HepG2 (cell line): Measurements from ENCODE around the gene TSPAN15. TPM values are rescaled to one million over a fixed set of nuclear protein-coding genes. Genes with fewer than 3 reads are reported as not detected.

Experiments
- ATAC-seq: fragments of 200-7000 bp; cut with Tn5 transposase; 3 replicates; pipeline ENCODE4 v1.9.1; 2020; ENCODE audit warnings: mild to moderate bottlenecking, moderate library complexity
- BruUV-seq: library from RNA; stranded (reverse); fragments of 400-500 nt; replicated peaks from 2 replicates; lab custom pipeline; 2021; lab: Mats Ljungman, UMichigan
- CTCF ChIA-PET: fragments of 300-600 bp; formaldehyde crosslinking; extraction: SDS; loops from one replicate; lab custom pipeline; 2021; ENCODE audit warnings: low total read pairs, inconsistent platforms, low intra/inter-chr PET ratio; lab: Yijun Ruan, JAX
- POLR2A ChIA-PET: fragments of 350-600 bp; sonication (Branson Sonifier 250); formaldehyde crosslinking; loops from one replicate; lab custom pipeline; 2020; ENCODE audit warnings: antibody characterized with exemption, inconsistent platforms; lab: Yijun Ruan, JAX
- DNase-seq: peaks from one replicate; pipeline ENCODE4 v3.0.0-alpha.2; 2015; ENCODE audit warnings: low spot score
- FAIRE-seq: peaks from 3 replicates; lab custom pipeline; 2011; peaks lifted over from hg19 to GRCh38; lab: Jason Lieb, UNC
- H2AFZ ChIP-seq: one replicate; pipeline ENCODE4 v1.6.1; 2011; ENCODE audit warnings: low read length, inconsistent platforms
- H3K27ac ChIP-seq: fragments of 300-600 bp; 3 replicates; pipeline ENCODE4 v1.8.0; 2011; ENCODE audit warnings: mixed run types, mild to moderate bottlenecking, mixed read lengths, low read length, inconsistent platforms; ENCODE audit not compliant: insufficient read depth; ENCODE audit errors: extremely low read length
- H3K27me3 ChIP-seq, 2 experiments: fragments of 200-600 bp in 1 of 2; 2 replicates in 1 of 2; 3 replicates in 1 of 2; pipeline versions ENCODE4 v1.6.0 to v1.8.0; 2011; ENCODE audit warnings: low read length in 2 of 2, mild to moderate bottlenecking in 2 of 2, moderate library complexity in 2 of 2, inconsistent platforms in 1 of 2; ENCODE audit not compliant: insufficient read depth in 2 of 2, control insufficient read depth in 1 of 2
- H3K36me3 ChIP-seq, 2 experiments: fragments of 200-600 bp in 1 of 2; replicated peaks in 1 of 2; 2 replicates in 1 of 2; 3 replicates in 1 of 2; pipeline versions ENCODE4 v1.5.1 to v1.8.0; 2011; ENCODE audit warnings: low read length in 2 of 2, inconsistent platforms in 1 of 2; ENCODE audit not compliant: insufficient read depth in 2 of 2, control insufficient read depth in 1 of 2
- H3K4me1 ChIP-seq: 2 replicates; pipeline ENCODE4 v1.5.1; 2012; ENCODE audit warnings: low read length, inconsistent platforms; ENCODE audit not compliant: insufficient read depth
- H3K4me2 ChIP-seq: 2 replicates; pipeline ENCODE4 v1.6.0; 2011; ENCODE audit warnings: low read depth, low read length, inconsistent platforms
- H3K4me3 ChIP-seq, 3 experiments: fragments of 200-600 bp in 1 of 3; sonication (generic), shearing (Covaris generic) in 1 of 3; replicated peaks in 1 of 3; 2 replicates each; pipeline ENCODE4 v1.5.1; 2011 to 2016; ENCODE audit warnings: low read length in 3 of 3, inconsistent platforms in 2 of 3, low read depth in 2 of 3, mild to moderate bottlenecking in 2 of 3, control low read depth in 1 of 3, mixed read lengths in 1 of 3; ENCODE audit not compliant: insufficient read depth in 1 of 3
- H3K79me2 ChIP-seq: one replicate; pipeline ENCODE4 v1.6.1; 2011; ENCODE audit warnings: low read length, inconsistent platforms; ENCODE audit not compliant: insufficient read depth
- H3K9ac ChIP-seq: 2 replicates; pipeline ENCODE4 v1.6.0; 2011; ENCODE audit warnings: mild to moderate bottlenecking, low read depth, low read length, inconsistent platforms; ENCODE audit not compliant: insufficient read depth
- H3K9me3 ChIP-seq: 2 replicates; pipeline ENCODE4 v1.5.1; 2012; ENCODE audit warnings: mild to moderate bottlenecking, low read length
- H4K20me1 ChIP-seq: 2 replicates; pipeline ENCODE4 v1.6.0; 2011; ENCODE audit warnings: inconsistent platforms, mild to moderate bottlenecking, low read length, moderate library complexity; ENCODE audit not compliant: insufficient read depth
- CCAR2 ChIP-seq: fragments of 200-400 bp; formaldehyde crosslinking; optimal IDR thresholded peaks from 2 replicates; pipeline ENCODE3; 2018; ENCODE audit warnings: low read depth, mild to moderate bottlenecking, low read length, moderate library complexity
- NFATC3 ChIP-seq: sonication (generic); formaldehyde crosslinking; IDR thresholded peaks from 2 replicates; pipeline ENCODE4 v1.5.1; 2020; ENCODE audit warnings: mild to moderate bottlenecking, missing genetic modification reagents
- PHF20 ChIP-seq: sonication (generic); formaldehyde crosslinking; IDR thresholded peaks from 2 replicates; pipeline ENCODE4 v1.5.0; 2020; ENCODE audit warnings: mild to moderate bottlenecking, missing genetic modification reagents
- PHF8 ChIP-seq: sonication (generic); formaldehyde crosslinking; IDR thresholded peaks from 2 replicates; pipeline ENCODE4 v1.5.0; 2020; ENCODE audit warnings: missing genetic modification reagents
- XRCC5 ChIP-seq: fragments of 200-400 bp; formaldehyde crosslinking; optimal IDR thresholded peaks from 2 replicates; pipeline ENCODE3; 2017; ENCODE audit warnings: mild to moderate bottlenecking, low read length
- ZBTB7A ChIP-seq: sonication (generic); formaldehyde crosslinking; IDR thresholded peaks from 2 replicates; pipeline ENCODE4 v1.8.0; 2022; ENCODE audit warnings: mild to moderate bottlenecking, missing genetic modification reagents
- ZNF274 ChIP-seq: sonication (generic); formaldehyde crosslinking; IDR thresholded peaks from 2 replicates; pipeline ENCODE4 v1.5.1; 2020; ENCODE audit warnings: mild to moderate bottlenecking, missing genetic modification reagents
- ZNF556 ChIP-seq: sonication (generic); formaldehyde crosslinking; IDR thresholded peaks from 2 replicates; pipeline ENCODE4 v1.4.0; 2020; ENCODE audit warnings: mild to moderate bottlenecking, missing genetic modification reagents, borderline replicate concordance
- ZNF7 ChIP-seq: IDR thresholded peaks from 2 replicates; pipeline ENCODE4 v1.6.1; 2016; ENCODE audit warnings: missing biosample characterization, missing genetic modification reagents
- WGBS: methylation state at CpG from one replicate; pipeline ENCODE4 v1.1.6; 2017; ENCODE audit warnings: low lambda C conversion rate; 5-methylcytosine and 5-hydroxymethylcytosine counted together
- in situ Hi-C: cut with HindIII; loops from 2 replicates; pipeline ENCODE4 v1.10.0; 2017; ENCODE audit warnings: low pct_unique_long_range_greater_than_20kb; ENCODE audit not compliant: extremely low pct_ligation_motif_present
- intact Hi-C: fragments of 100-400 bp; cut with micrococcal nuclease; formaldehyde crosslinking; loops from one replicate; pipeline ENCODE4 v1.10.0; 2022; ENCODE audit not compliant: unreplicated experiment
- polyA plus RNA-seq, 8 experiments: library from polyadenylated mRNA; depleted of rRNA in 3 of 8; stranded (reverse) in 7 of 8; unstranded in 1 of 8; fragments of >200 nt; fragmentation: Illumina TruSeq in 4 of 8; extraction: Trizol in 4 of 8; gene quantifications; 2 replicates each; pipeline versions ENCODE4 v1.2.1 to v1.2.3, GENCODE V29; 2011 to 2016; ENCODE audit warnings: low read depth in 4 of 8, missing spikeins in 1 of 8, mixed read lengths in 1 of 8; ENCODE audit not compliant: insufficient read depth in 1 of 8
- total RNA-seq, 5 experiments: library from RNA; depleted of rRNA; stranded (reverse); fragments of >200 nt; fragmentation: Illumina TruSeq; extraction: Trizol; gene quantifications; 2 replicates each; pipeline ENCODE4 v1.2.3, GENCODE V29; 2016; ENCODE audit warnings: low read depth in 1 of 5
- TF ChIP-seq, protein P1 (sequence below): sonication (generic); formaldehyde crosslinking; IDR thresholded peaks from 2 replicates; pipeline ENCODE4 v1.8.0; 2022; ENCODE audit warnings: mild to moderate bottlenecking, missing genetic modification reagents, borderline replicate concordance
- TF ChIP-seq, protein P2 (sequence below): IDR thresholded peaks from 2 replicates; pipeline ENCODE4 v1.6.1; 2016; ENCODE audit warnings: missing genetic modification reagents, missing compliant biosample characterization
- TF ChIP-seq, protein P3 (sequence below): sonication (generic); formaldehyde crosslinking; IDR thresholded peaks from 2 replicates; pipeline ENCODE4 v1.8.1; 2023; ENCODE audit warnings: mild to moderate bottlenecking, missing genetic modification reagents, borderline replicate concordance
- TF ChIP-seq, protein P4 (sequence below): sonication (generic); formaldehyde crosslinking; IDR thresholded peaks from 2 replicates; pipeline ENCODE4 v1.9.0; 2021; ENCODE audit warnings: mild to moderate bottlenecking, missing genetic modification reagents
- TF ChIP-seq, protein P5 (sequence below): sonication (generic); formaldehyde crosslinking; IDR thresholded peaks from 2 replicates; pipeline ENCODE4 v1.9.0; 2022; ENCODE audit warnings: missing genetic modification reagents, mild to moderate bottlenecking, borderline replicate concordance

Gene TSPAN15
- total and polyA plus RNA-seq, 2 of the 13 experiments (the other 11 are each of a cell fraction or from before 2014, with no cell fraction given) = 0.27 to 3.2 TPM

DNA sequence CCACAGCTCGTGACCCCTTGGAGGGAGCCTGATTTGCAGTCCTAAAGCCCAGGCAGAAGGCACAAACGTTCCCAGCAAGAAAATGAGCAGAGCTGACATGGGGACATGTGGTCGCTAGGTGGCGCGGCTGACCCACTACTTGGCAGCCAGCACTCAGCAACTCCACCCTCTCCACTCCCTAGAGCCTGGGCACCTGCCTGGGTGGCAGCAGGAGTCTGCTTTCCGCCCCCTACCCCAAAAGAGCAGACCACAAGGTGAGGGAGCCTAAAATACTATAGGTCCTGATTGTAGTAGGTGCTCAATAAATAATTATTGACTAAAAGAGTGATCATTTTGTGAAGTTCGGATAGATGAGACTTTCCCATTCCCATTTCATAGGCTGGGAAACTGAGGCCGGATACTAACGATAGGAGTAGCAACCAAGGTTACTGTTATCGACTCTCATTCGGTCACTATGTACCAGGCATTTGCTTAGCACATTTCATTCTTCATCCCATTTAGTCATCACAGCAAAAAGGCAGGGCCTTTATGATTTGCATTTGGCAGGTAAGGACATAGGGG, 64.5 kb downstream of the TSPAN15 start:
- Histone ChIP-seq H3K4me2 (no peak overlapping the region), H3K27me3 (no peaks in the 10 kb centered on the region; a peak in 1 of 5 replicates), H3K79me2 (no peaks in the 10 kb centered on the region), H3K36me3 (no peaks in the 10 kb centered on the region), H3K27ac (no peak overlapping the region), H3K4me3 (no peak overlapping the region), H3K4me1 (no peaks in the 10 kb centered on the region), H4K20me1 (no peaks in the 10 kb centered on the region), H3K9me3 (no peaks in the 10 kb centered on the region), H2AFZ (no peak overlapping the region), H3K9ac (no peak overlapping the region)
- intact Hi-C loops (loop anchor here (1.0 to 2.0 kb wide), 2 partner anchors 124 to 201 kb away; no protein-coding TSS in a partner anchor), in situ Hi-C loops (loop anchor here (5.0 to 10.0 kb wide), 2 partner anchors 122 to 199 kb away; no protein-coding TSS in a partner anchor)
- peak; percentile 47 for DNase-seq
- WGBS = 9% methylated on average over 8 of the region's 11 CpGs
- peak; percentile 98 for ATAC-seq
- POLR2A ChIA-PET = interaction anchor here (0.8 kb wide), 1 partner anchor 121 kb away, joined by 3 read pairs; no protein-coding TSS in a partner anchor
- CTCF ChIA-PET = interaction anchor here (0.7 to 5.6 kb wide), 4 partner anchors 123 to 201 kb away, joined by 3 to 71 read pairs (median 4); no protein-coding TSS in a partner anchor
- peak; percentile 52 for FAIRE-seq
- BruUV-seq = no TSS peak
- TF ChIP-seq NFATC3 = no peak
- TF ChIP-seq ZBTB7A (CRISPR knock-in tag) = no peak
- TF ChIP-seq ZNF274 (CRISPR knock-in tag) = no peak
- TF ChIP-seq XRCC5 = peak; percentile 41
- no peak for TF ChIP-seq PHF20 (CRISPR knock-in tag)
- TF ChIP-seq, protein P1, sequence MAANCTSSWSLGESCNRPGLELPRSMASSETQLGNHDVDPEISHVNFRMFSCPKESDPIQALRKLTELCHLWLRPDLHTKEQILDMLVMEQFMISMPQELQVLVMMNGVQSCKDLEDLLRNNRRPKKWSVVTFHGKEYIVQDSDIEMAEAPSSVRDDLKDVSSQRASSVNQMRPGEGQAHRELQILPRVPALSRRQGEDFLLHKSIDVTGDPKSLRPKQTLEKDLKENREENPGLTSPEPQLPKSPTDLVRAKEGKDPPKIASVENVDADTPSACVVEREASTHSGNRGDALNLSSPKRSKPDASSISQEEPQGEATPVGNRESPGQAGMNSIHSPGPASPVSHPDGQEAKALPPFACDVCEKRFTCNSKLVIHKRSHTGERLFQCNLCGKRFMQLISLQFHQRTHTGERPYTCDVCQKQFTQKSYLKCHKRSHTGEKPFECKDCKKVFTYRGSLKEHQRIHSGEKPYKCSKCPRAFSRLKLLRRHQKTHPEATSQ (CRISPR knock-in tag) = no peak
- 0 out of 2 replicates have a peak, but pooled peaks have one; percentile 9 for TF ChIP-seq ZNF556 (CRISPR knock-in tag)
- TF ChIP-seq, protein P2, sequence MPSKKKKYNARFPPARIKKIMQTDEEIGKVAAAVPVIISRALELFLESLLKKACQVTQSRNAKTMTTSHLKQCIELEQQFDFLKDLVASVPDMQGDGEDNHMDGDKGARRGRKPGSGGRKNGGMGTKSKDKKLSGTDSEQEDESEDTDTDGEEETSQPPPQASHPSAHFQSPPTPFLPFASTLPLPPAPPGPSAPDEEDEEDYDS (CRISPR knock-in tag) = no peak
- TF ChIP-seq, protein P3, sequence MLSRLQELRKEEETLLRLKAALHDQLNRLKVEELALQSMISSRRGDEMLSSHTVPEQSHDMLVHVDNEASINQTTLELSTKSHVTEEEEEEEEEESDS = no peak
- TF ChIP-seq, protein P4, sequence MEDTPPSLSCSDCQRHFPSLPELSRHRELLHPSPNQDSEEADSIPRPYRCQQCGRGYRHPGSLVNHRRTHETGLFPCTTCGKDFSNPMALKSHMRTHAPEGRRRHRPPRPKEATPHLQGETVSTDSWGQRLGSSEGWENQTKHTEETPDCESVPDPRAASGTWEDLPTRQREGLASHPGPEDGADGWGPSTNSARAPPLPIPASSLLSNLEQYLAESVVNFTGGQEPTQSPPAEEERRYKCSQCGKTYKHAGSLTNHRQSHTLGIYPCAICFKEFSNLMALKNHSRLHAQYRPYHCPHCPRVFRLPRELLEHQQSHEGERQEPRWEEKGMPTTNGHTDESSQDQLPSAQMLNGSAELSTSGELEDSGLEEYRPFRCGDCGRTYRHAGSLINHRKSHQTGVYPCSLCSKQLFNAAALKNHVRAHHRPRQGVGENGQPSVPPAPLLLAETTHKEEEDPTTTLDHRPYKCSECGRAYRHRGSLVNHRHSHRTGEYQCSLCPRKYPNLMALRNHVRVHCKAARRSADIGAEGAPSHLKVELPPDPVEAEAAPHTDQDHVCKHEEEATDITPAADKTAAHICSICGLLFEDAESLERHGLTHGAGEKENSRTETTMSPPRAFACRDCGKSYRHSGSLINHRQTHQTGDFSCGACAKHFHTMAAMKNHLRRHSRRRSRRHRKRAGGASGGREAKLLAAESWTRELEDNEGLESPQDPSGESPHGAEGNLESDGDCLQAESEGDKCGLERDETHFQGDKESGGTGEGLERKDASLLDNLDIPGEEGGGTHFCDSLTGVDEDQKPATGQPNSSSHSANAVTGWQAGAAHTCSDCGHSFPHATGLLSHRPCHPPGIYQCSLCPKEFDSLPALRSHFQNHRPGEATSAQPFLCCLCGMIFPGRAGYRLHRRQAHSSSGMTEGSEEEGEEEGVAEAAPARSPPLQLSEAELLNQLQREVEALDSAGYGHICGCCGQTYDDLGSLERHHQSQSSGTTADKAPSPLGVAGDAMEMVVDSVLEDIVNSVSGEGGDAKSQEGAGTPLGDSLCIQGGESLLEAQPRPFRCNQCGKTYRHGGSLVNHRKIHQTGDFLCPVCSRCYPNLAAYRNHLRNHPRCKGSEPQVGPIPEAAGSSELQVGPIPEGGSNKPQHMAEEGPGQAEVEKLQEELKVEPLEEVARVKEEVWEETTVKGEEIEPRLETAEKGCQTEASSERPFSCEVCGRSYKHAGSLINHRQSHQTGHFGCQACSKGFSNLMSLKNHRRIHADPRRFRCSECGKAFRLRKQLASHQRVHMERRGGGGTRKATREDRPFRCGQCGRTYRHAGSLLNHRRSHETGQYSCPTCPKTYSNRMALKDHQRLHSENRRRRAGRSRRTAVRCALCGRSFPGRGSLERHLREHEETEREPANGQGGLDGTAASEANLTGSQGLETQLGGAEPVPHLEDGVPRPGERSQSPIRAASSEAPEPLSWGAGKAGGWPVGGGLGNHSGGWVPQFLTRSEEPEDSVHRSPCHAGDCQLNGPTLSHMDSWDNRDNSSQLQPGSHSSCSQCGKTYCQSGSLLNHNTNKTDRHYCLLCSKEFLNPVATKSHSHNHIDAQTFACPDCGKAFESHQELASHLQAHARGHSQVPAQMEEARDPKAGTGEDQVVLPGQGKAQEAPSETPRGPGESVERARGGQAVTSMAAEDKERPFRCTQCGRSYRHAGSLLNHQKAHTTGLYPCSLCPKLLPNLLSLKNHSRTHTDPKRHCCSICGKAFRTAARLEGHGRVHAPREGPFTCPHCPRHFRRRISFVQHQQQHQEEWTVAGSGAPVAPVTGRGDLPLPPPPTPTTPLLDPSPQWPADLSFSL (CRISPR knock-in tag) = no peak
- TF ChIP-seq CCAR2 = no peak
- TF ChIP-seq PHF8 = no peak
- TF ChIP-seq ZNF7 (CRISPR knock-in tag) = no peak
- TF ChIP-seq, protein P5, sequence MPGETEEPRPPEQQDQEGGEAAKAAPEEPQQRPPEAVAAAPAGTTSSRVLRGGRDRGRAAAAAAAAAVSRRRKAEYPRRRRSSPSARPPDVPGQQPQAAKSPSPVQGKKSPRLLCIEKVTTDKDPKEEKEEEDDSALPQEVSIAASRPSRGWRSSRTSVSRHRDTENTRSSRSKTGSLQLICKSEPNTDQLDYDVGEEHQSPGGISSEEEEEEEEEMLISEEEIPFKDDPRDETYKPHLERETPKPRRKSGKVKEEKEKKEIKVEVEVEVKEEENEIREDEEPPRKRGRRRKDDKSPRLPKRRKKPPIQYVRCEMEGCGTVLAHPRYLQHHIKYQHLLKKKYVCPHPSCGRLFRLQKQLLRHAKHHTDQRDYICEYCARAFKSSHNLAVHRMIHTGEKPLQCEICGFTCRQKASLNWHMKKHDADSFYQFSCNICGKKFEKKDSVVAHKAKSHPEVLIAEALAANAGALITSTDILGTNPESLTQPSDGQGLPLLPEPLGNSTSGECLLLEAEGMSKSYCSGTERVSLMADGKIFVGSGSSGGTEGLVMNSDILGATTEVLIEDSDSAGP (CRISPR knock-in tag) = peak; percentile 56
